Fibroblast of lung (primary cell): ENCODE measurements around the gene CTNNA2.

Experiments used
- CTCF ChIP-seq, 2 donors: IDR thresholded peaks in 1 of 2; conservative IDR thresholded peaks in 1 of 2; 1 replicate in 1 of 2; 2 replicates in 1 of 2; pipeline ENCODE4 v1.5.1; 2011 to 2012; ENCODE audit warnings: low read length in 2 of 2, control low read depth in 1 of 2, inconsistent platforms in 1 of 2, low read depth in 1 of 2, mild to moderate bottlenecking in 1 of 2
- EZH2 ChIP-seq: IDR thresholded peaks from 2 replicates; pipeline ENCODE4 v1.5.1; 2012; ENCODE audit warnings: low read length, control low read depth, mild to moderate bottlenecking; ENCODE audit errors: missing control alignments

- TF ChIP-seq EZH2 (no peak), CTCF (conservative IDR thresholded peaks at IDR 0.05 in 1 of 2, IDR thresholded peaks at IDR 0.05 in 1 of 2; ENCODE audit: low read depth in 1 of 2, low read length in 2 of 2) (no peak)
Observed at GRCh38 chr2:80002112-80002511, 489.3 kb downstream of the CTNNA2 start.
